GM18519 (cell line): ENCODE measurements around the gene CHL1.

Source experiments
- ATAC-seq: cut with Tn5 transposase; IDR thresholded peaks from one replicate; pipeline ENCODE4 v1.9.1; 2021; ENCODE audit warnings: mild to moderate bottlenecking, moderate library complexity; ENCODE audit not compliant: unreplicated experiment, low FRiP score

The CHL1 gene

DNA sequence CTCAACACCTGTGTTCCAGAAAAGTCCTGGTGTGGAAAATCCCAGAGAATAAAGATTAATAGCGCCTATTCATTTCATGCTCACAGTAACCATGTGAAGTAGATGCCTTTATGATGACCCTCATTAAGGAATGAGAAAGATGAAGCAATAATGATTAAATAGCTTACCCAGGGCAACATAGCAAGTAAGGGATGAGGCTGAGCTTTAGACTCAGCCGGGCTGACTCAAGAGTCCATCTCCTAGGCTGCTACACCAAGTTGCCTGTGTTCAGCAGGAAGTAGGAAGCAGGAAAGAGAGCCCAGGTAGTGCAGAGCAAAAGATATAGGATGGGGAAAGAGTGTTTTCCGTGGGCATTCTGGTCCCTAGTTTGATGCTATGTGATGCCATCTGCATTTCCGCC is 256.5 kb downstream of the CHL1 start:
- no peak for ATAC-seq

DNA sequence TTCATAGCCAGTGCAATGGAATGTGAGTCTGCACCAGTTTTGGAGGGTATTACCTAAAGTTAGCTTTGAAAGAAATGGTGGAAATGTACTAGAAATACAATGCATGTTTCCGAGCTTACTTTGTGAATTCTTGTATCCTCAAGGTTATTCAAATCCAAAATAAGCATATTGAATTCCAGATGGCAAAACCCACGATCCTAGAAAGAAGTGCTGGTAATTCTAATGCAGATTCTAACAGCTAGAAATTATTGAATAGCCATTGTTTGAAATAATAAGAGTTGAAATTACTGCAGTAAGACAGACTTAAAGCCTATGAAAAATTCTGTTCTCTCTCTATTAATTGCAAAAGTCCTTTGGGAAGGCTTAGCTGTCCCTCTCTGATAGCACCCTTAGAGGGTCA is 258.4 kb downstream of the CHL1 start:
- ATAC-seq = no peak

DNA sequence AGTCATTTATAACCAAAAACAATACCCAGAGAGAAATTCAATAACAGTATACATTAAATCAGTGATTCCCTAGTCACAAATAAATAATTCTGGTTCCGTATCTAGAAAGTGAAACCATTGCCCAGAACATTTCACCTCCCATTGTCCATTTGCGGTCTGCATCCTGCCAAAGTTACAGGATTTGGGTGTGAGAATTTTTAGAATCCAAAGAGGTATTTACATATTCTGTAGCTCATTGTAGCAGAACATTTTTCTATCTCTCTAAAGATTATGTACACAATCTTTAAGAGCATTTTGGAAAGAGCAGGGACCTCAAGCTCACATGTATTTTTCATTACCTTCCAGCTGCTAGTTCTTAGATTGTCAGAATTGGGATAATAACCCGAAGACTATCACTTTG is 261.6 kb downstream of the CHL1 start:
- ATAC-seq = no peak

DNA sequence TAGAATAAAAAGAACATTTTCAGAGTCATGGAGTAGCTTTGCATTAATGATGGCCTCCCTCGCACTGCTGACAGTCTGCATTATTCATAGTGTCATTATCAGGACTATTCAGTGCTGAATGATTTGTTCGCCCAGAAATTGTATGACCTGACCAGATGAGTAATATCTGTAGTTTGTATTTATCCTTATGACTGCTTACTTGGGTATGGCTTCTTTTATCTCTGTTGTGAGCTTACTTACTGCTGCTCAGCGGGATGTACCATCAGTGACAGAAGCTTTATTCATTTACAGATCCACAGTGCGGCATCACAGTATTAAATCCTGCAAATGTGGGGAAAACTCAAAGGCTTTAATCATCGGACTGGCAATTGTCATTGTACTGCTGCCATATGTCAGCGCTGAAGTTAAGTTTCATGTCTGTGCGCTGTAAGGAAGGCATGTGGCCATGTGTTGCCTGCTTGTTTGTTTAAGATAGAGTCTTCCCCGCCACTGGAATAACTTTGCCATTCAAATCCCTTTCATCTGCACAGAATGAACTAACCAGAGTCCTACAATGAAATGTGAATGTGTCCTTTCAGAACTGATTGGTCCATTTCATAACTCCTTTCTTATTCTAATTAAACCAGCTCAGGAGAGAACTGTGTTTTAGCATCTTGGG is 262.2 kb downstream of the CHL1 start:
- ATAC-seq = no peak
